WERI-Rb-1 (cell line): ENCODE data around the gene SYCE3.

Experiments
- DNase-seq: peaks from one replicate; pipeline ENCODE4 v3.0.0-alpha.2; 2020
- H3K27ac ChIP-seq: fragments of 250-450 bp; sonication (Bioruptor Pico); 2 replicates; pipeline ENCODE4 v1.5.1; 2020; ENCODE audit warnings: mild to moderate bottlenecking, moderate library complexity
- H3K27me3 ChIP-seq: fragments of 250-450 bp; sonication (Bioruptor Pico); 2 replicates; pipeline ENCODE4 v1.5.1; 2021; ENCODE audit warnings: mild to moderate bottlenecking, low read depth, moderate library complexity; ENCODE audit not compliant: insufficient read depth, severe bottlenecking
- H3K36me3 ChIP-seq: fragments of 250-450 bp; sonication (Bioruptor Pico); 2 replicates; pipeline ENCODE4 v1.5.1; 2020; ENCODE audit warnings: mild to moderate bottlenecking, moderate library complexity
- H3K4me3 ChIP-seq: 2 replicates; pipeline ENCODE4 v1.5.1; 2011; ENCODE audit warnings: low read depth, mild to moderate bottlenecking, control low read depth, low read length
- H3K9me3 ChIP-seq: fragments of 250-450 bp; sonication (Bioruptor Pico); 2 replicates; pipeline ENCODE4 v1.5.1; 2021; ENCODE audit warnings: mild to moderate bottlenecking, moderate library complexity; ENCODE audit not compliant: severe bottlenecking
- CTCF ChIP-seq: IDR thresholded peaks from 2 replicates; pipeline ENCODE4 v1.5.1; 2011; ENCODE audit warnings: low read depth, mild to moderate bottlenecking, control low read depth, inconsistent platforms, low read length

SYCE3 gene

GRCh38 chr22:50576070-50576469 is 13.4 kb upstream of the SYCE3 start:
- H3K27ac ChIP-seq, result peak overlapping the region; percentile 71
- H3K9me3 ChIP-seq, result no peaks in the 10 kb centered on the region
- H3K27me3 ChIP-seq, result no peaks in the 10 kb centered on the region
- peaks cover 35% of the 10 kb centered on the region for H3K36me3 ChIP-seq
- no peak overlapping the region for H3K4me3 ChIP-seq
- TF ChIP-seq CTCF, result peak; percentile 87
- peak; percentile 95 for DNase-seq

- peaks cover 35% of the 10 kb centered on the region for H3K36me3 ChIP-seq
- no peak for TF ChIP-seq CTCF
These were observed 12.8 kb upstream of the SYCE3 start for GRCh38 chr22:50575426-50575941.

GRCh38 chr22:50574383-50574755 is 11.7 kb upstream of the SYCE3 start:
- no peaks in the 10 kb centered on the region for H3K27me3 ChIP-seq
- TF ChIP-seq CTCF, result no peak
- peaks cover 30% of the 10 kb centered on the region for H3K36me3 ChIP-seq
- no peak overlapping the region for H3K4me3 ChIP-seq
- H3K27ac ChIP-seq, result no peak overlapping the region
- DNase-seq, result no peak
- no peaks in the 10 kb centered on the region for H3K9me3 ChIP-seq

More at GRCh38 chr22:50575426-50575941, 12.8 kb upstream of the SYCE3 start:
- no peaks in the 10 kb centered on the region for H3K9me3 ChIP-seq
- DNase-seq, result no peak
- no peak overlapping the region for H3K4me3 ChIP-seq
- H3K27ac ChIP-seq, result no peak overlapping the region
- H3K27me3 ChIP-seq, result no peaks in the 10 kb centered on the region

- TF ChIP-seq CTCF, result no peak
- Histone ChIP-seq H3K9me3 (no peaks in the 10 kb centered on the region), H3K27me3 (no peaks in the 10 kb centered on the region), H3K4me3 (no peak overlapping the region), H3K27ac (no peak overlapping the region), H3K36me3 (peaks cover 30% of the 10 kb centered on the region)
- no peak for DNase-seq
These were observed 11.0 kb upstream of the SYCE3 start for GRCh38 chr22:50573491-50574382.

- peaks cover 35% of the 10 kb centered on the region for H3K36me3 ChIP-seq
- no peaks in the 10 kb centered on the region for H3K9me3 ChIP-seq
- no peak overlapping the region for H3K4me3 ChIP-seq
- DNase-seq, result no peak
- TF ChIP-seq CTCF, result no peak
- no peak overlapping the region for H3K27ac ChIP-seq
- no peaks in the 10 kb centered on the region for H3K27me3 ChIP-seq
These were observed 10.2 kb upstream of the SYCE3 start for GRCh38 chr22:50572965-50573364.
